ENCODE results near the gene MET. TPM values are rescaled to one million over a fixed set of nuclear protein-coding genes. Genes with fewer than 3 reads are reported as not detected.

MET gene
- total and polyA plus RNA-seq, 2 donors (not counting 3 experiments of a cell fraction or from before 2014, with no cell fraction given), result 21.1 to 44.5 TPM

DNA sequence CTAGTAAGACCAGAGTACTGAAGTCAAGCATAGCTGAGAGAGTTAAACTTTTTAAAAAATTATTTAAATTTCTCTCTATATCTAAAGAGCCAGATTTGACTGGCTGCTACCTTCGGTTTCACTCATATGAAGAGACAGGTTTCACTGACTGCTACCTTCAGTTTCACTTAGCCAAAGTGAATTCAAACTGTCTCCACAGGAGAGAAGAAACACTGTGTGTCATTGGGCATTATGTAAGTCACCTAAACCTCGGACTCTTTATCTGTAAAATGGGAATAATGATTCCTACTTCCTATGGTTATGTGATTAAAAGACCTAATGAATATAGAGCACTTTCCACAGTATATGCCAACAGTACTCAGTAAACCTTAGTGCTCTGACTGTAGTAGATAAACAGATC is 41.6 kb upstream of the MET start:
- TF ChIP-seq FOS (IDR thresholded peaks at IDR 0.05; ENCODE audit: borderline replicate concordance, insufficient read depth, low read length), result no peak
- TF ChIP-seq GATA2 (IDR thresholded peaks at IDR 0.05; ENCODE audit: insufficient read depth, insufficient read length, low read depth, low read length), result no peak
- no peak for TF ChIP-seq MAX (IDR thresholded peaks at IDR 0.05; ENCODE audit: insufficient read depth, insufficient read length)

GRCh38 chr7:116630932-116631671 is 40.9 kb upstream of the MET start:
- intact Hi-C loops (cut with micrococcal nuclease) (no loop called here), dilution Hi-C loops (cut with MboI; ENCODE audit: extremely low pct_ligation_motif_present, low sequenced_read_pairs) (no loop called here)
- no peaks in the 10 kb centered on the region for H3K9me3 ChIP-seq (replicated peaks; ENCODE audit: control insufficient read depth, insufficient read depth, low read length)
- no peak for DNase-seq (ENCODE audit: low read depth, low spot score)
- no peak overlapping the region for H2AFZ ChIP-seq (ENCODE audit: low read depth, low read length)
- no peaks in the 10 kb centered on the region for H3K79me2 ChIP-seq (ENCODE audit: control insufficient read depth, insufficient read depth, low read length)
- H3K4me3 ChIP-seq (replicated peaks in 1 of 3; ENCODE audit: insufficient read depth in 1 of 3, low read depth in 1 of 3, low read length in 3 of 3), result no peak overlapping the region
- no peaks in the 10 kb centered on the region for H3K9me1 ChIP-seq (replicated peaks; ENCODE audit: control insufficient read depth, extremely low read depth, insufficient read depth, low read length)
- no peak overlapping the region for H3K9ac ChIP-seq (replicated peaks; ENCODE audit: extremely low read depth, insufficient read depth, low read length)
- FAIRE-seq, result no peak
- no peak overlapping the region for H3K4me2 ChIP-seq (ENCODE audit: insufficient read depth, low read length)
- POLR2A ChIA-PET, result no interaction called here
- H3K36me3 ChIP-seq (ENCODE audit: control insufficient read depth in 2 of 2, extremely low read depth in 1 of 2, insufficient read depth in 2 of 2, low read length in 2 of 2), result no peaks in the 10 kb centered on the region
- H3K27me3 ChIP-seq (ENCODE audit: control insufficient read depth in 2 of 2, insufficient read depth in 2 of 2, low read length in 2 of 2), result peaks cover 0 to under 1% of the 10 kb centered on the region in 2 experiments
- H4K20me1 ChIP-seq (replicated peaks; ENCODE audit: control insufficient read depth, extremely low read depth, insufficient read depth, low read length), result no peaks in the 10 kb centered on the region
- H3K4me1 ChIP-seq (ENCODE audit: control insufficient read depth, extremely low read depth, insufficient read depth, low read length), result no peaks in the 10 kb centered on the region
- no TSS peak for BruUV-seq (replicated peaks)
- CTCF ChIA-PET, result interaction anchor here (0.8 to 1.9 kb wide), 6 partner anchors 10 to 41 kb away, joined by 3 to 5 read pairs (median 4); partner anchors contain the start of gene MET
- TF ChIP-seq GATA2 (IDR thresholded peaks at IDR 0.05; ENCODE audit: insufficient read depth, insufficient read length, low read depth, low read length) (no peak), MAX (IDR thresholded peaks at IDR 0.05; ENCODE audit: insufficient read depth, insufficient read length) (no peak), POLR2A (IDR thresholded peaks at IDR 0.05; ENCODE audit: low read depth, low read length) (no peak)
- no peak overlapping the region for H3K27ac ChIP-seq (ENCODE audit: insufficient read depth, low read depth, low read length)

More for the DNA sequence above, 41.6 kb upstream of the MET start:
- no peak overlapping the region for H3K27ac ChIP-seq (ENCODE audit: insufficient read depth, low read depth, low read length)
- H3K9me1 ChIP-seq (replicated peaks; ENCODE audit: control insufficient read depth, extremely low read depth, insufficient read depth, low read length), result no peaks in the 10 kb centered on the region
- ChIA-PET CTCF (interaction anchor here (0.8 to 1.7 kb wide), 4 partner anchors 24 to 39 kb away, joined by 3 to 4 read pairs (median 4); no protein-coding TSS in a partner anchor), POLR2A (no interaction called here)
- H4K20me1 ChIP-seq (replicated peaks; ENCODE audit: control insufficient read depth, extremely low read depth, insufficient read depth, low read length), result no peaks in the 10 kb centered on the region
- H3K9me3 ChIP-seq (replicated peaks; ENCODE audit: control insufficient read depth, insufficient read depth, low read length), result no peaks in the 10 kb centered on the region
- no peak overlapping the region for H3K4me2 ChIP-seq (ENCODE audit: insufficient read depth, low read length)
- H3K4me3 ChIP-seq (replicated peaks in 1 of 3; ENCODE audit: insufficient read depth in 1 of 3, low read depth in 1 of 3, low read length in 3 of 3), result no peak overlapping the region
- H3K9ac ChIP-seq (replicated peaks; ENCODE audit: extremely low read depth, insufficient read depth, low read length), result no peak overlapping the region
- no peak overlapping the region for H2AFZ ChIP-seq (ENCODE audit: low read depth, low read length)
- DNase-seq (ENCODE audit: low read depth, low spot score), result no peak
- no peaks in the 10 kb centered on the region for H3K36me3 ChIP-seq (ENCODE audit: control insufficient read depth in 2 of 2, extremely low read depth in 1 of 2, insufficient read depth in 2 of 2, low read length in 2 of 2)
- no peak for FAIRE-seq
- dilution Hi-C loops (cut with MboI; ENCODE audit: extremely low pct_ligation_motif_present, low sequenced_read_pairs) (no loop called here), intact Hi-C loops (cut with micrococcal nuclease) (no loop called here)
- peaks cover 0 to 2% of the 10 kb centered on the region in 2 experiments for H3K27me3 ChIP-seq (ENCODE audit: control insufficient read depth in 2 of 2, insufficient read depth in 2 of 2, low read length in 2 of 2)
- BruUV-seq (replicated peaks), result no TSS peak
- H3K4me1 ChIP-seq (ENCODE audit: control insufficient read depth, extremely low read depth, insufficient read depth, low read length), result no peaks in the 10 kb centered on the region
- no peaks in the 10 kb centered on the region for H3K79me2 ChIP-seq (ENCODE audit: control insufficient read depth, insufficient read depth, low read length)

Measured in endothelial cell of umbilical vein (primary cell).